ENCODE results near the gene OLFML2A.

The OLFML2A gene

DNA sequence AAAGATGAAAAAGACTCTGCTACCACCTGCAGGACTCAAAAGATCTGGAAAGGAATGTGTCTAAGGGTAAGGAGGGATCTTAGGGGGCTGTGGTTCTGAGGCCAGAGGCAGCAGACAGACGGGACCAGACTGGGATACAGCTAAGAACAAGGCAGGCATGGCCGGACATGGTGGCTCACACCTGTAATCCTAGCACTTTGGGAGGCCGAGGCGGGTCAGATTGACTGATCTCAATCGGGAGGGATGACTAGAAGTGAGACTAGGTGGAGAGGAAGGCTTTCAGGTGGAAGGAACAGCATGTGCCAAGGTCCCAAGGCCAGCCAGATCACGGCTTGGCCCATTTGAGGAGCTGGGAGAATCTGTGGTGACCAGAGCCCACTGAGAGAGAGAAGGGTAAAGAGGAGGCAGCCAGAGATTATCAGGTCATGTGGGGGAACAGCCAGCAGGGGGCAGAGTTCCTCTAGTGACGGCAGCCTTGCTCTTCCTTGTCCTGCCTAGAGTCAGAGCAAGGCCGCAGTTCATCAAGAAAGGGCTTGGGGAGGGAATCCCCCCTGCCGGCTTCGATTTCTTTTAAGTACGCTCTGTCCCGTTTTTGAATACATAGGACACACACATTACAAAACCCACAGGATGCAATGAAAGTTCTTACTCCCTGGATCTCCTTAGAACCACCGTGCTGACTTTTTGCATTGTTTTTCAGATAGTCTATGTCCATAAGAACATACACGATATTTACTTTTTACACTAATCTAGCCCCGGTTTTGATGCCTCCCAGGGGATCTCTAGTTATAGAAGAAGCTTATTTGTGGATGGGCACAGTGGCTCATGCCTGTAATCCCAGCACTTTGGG, 2.6 kb upstream of the OLFML2A start:
- H3K9me3 Mint-ChIP-seq: no peaks in the 10 kb centered on the region

GRCh38 chr9:124776618-124776953, 347 bp upstream of the OLFML2A start:
- peaks cover 52% of the 10 kb centered on the region for H3K4me1 Mint-ChIP-seq
- H3K36me3 Mint-ChIP-seq (ENCODE audit: low read depth): no peaks in the 10 kb centered on the region
- peaks cover 34% of the 10 kb centered on the region for H3K27me3 Mint-ChIP-seq (ENCODE audit: low read depth)
- H3K9me3 Mint-ChIP-seq: no peaks in the 10 kb centered on the region
- TF ChIP-seq, protein P1, sequence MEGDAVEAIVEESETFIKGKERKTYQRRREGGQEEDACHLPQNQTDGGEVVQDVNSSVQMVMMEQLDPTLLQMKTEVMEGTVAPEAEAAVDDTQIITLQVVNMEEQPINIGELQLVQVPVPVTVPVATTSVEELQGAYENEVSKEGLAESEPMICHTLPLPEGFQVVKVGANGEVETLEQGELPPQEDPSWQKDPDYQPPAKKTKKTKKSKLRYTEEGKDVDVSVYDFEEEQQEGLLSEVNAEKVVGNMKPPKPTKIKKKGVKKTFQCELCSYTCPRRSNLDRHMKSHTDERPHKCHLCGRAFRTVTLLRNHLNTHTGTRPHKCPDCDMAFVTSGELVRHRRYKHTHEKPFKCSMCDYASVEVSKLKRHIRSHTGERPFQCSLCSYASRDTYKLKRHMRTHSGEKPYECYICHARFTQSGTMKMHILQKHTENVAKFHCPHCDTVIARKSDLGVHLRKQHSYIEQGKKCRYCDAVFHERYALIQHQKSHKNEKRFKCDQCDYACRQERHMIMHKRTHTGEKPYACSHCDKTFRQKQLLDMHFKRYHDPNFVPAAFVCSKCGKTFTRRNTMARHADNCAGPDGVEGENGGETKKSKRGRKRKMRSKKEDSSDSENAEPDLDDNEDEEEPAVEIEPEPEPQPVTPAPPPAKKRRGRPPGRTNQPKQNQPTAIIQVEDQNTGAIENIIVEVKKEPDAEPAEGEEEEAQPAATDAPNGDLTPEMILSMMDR (IDR thresholded peaks at IDR 0.05; ENCODE audit: unreplicated experiment in 3 of 3): no peak
- H3K27ac Mint-ChIP-seq: peak overlapping the region in 2 of 3 experiments; percentile 73 to 75
- peak overlapping the region; percentile 83 to 94 (median 92) for H3K4me3 Mint-ChIP-seq

More for the DNA sequence above, 2.6 kb upstream of the OLFML2A start:
- Mint-ChIP-seq H3K4me1 (peaks cover 36% of the 10 kb centered on the region), H3K27me3 (ENCODE audit: low read depth) (peaks cover 48% of the 10 kb centered on the region), H3K4me3 (peak overlapping the region; percentile 64 to 81 (median 65)), H3K36me3 (ENCODE audit: low read depth) (no peaks in the 10 kb centered on the region), H3K27ac (peak overlapping the region in 2 of 3 experiments; percentile 57 to 66)
- TF ChIP-seq, protein P1 (IDR thresholded peaks at IDR 0.05; ENCODE audit: unreplicated experiment in 3 of 3): peak; percentile 82 to 88 (median 87)

DNA sequence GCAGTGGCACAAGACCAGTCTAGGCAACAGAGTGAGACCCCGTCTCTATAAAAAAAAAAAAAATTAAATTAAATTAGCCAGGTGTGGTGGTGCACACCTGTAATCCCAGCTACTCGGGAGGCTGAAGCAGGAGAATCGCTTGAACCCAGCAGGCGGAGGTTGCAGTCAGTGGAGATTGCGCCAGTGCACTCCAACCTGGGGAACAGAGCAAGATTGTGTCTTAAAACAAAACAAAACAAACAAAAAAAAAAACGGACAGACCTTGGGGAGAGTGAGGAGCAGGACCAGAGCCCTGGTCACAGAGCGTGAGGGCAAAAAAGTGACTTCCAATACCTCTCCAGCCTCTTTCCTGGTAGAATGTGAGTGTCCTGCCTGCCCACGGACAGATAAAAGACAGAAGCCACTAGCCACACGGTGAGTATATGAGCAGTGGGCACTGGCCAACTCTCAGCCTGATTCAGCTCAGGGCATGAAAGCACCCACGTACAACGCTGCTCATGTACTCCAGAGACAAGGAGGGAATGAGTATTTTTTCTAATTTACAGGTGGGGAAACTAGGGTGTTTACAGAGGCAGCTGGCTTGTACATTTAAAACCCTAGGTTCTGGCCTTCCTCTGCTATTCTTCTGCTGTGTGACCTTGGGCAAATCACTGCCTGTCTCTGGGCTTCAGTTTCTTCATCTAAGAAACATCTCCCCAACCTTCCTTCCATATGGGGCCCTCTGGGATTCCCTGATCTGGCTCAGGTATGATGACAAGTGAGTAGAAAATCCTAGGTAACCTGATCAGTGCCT, 1.8 kb downstream of the OLFML2A start:
- Mint-ChIP-seq H3K27me3 (ENCODE audit: low read depth) (peaks cover 25% of the 10 kb centered on the region), H3K4me3 (peak overlapping the region; percentile 72 to 82 (median 79)), H3K36me3 (ENCODE audit: low read depth) (no peaks in the 10 kb centered on the region), H3K4me1 (peaks cover 61% of the 10 kb centered on the region), H3K27ac (peak overlapping the region; percentile 91 to 94 (median 93)), H3K9me3 (no peaks in the 10 kb centered on the region)
- TF ChIP-seq, protein P1 (IDR thresholded peaks at IDR 0.05; ENCODE audit: unreplicated experiment in 3 of 3): no peak

GRCh38 chr9:124779368-124780059, 2.6 kb downstream of the OLFML2A start:
- TF ChIP-seq, protein P1 (IDR thresholded peaks at IDR 0.05; ENCODE audit: unreplicated experiment in 3 of 3): no peak
- H3K36me3 Mint-ChIP-seq (ENCODE audit: low read depth): no peaks in the 10 kb centered on the region
- H3K4me3 Mint-ChIP-seq: peak overlapping the region; percentile 72 to 82 (median 79)
- H3K27ac Mint-ChIP-seq: peak overlapping the region; percentile 91 to 94 (median 93)
- peaks cover 62% of the 10 kb centered on the region for H3K4me1 Mint-ChIP-seq
- no peaks in the 10 kb centered on the region for H3K9me3 Mint-ChIP-seq
- H3K27me3 Mint-ChIP-seq (ENCODE audit: low read depth): peaks cover 22% of the 10 kb centered on the region

DNA sequence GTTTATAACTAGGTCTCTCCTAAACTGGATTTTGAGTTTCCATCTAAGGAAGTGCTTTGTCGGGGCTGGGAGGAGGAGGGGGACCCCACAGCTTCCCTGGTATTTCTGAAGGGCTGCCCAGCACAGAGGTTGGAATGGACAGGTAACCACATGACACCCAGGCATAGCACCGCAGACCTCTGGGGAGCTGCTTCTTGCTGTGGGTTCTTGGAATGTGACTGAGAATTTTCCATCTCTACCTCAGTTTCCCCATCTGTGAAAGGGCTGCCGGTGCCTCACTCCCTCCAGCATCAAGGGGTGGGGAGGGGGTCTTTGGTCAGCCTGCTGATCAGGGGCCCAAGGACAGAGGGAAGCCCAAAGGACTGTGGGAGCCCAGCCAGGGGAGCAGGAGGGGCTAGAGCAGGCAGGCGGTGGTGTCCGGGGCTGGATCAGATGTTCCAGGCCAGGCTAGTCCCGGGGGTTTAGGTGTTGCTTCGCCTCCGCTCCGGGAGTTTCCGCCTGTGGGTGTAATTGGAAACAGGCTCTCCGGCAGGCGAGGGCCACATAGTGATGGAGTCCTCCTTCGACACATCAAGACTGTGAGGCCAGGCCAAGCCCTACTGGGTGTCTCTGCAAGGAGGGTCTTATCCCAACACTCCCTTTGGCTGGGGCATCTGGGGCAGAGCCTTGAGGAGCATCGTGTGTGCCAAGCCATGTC, 3.3 kb downstream of the OLFML2A start:
- peak overlapping the region; percentile 91 to 94 (median 93) for H3K27ac Mint-ChIP-seq
- H3K36me3 Mint-ChIP-seq (ENCODE audit: low read depth): no peaks in the 10 kb centered on the region
- peaks cover 18% of the 10 kb centered on the region for H3K27me3 Mint-ChIP-seq (ENCODE audit: low read depth)
- TF ChIP-seq, protein P1 (IDR thresholded peaks at IDR 0.05; ENCODE audit: unreplicated experiment in 3 of 3): no peak
- H3K4me1 Mint-ChIP-seq: peaks cover 63% of the 10 kb centered on the region
- H3K4me3 Mint-ChIP-seq: peak overlapping the region; percentile 72 to 82 (median 79)
- H3K9me3 Mint-ChIP-seq: no peaks in the 10 kb centered on the region
